Fibroblast of the aortic adventitia (primary cell): ENCODE results near the gene CCNY. TPM values are rescaled to one million over a fixed set of nuclear protein-coding genes. Genes with fewer than 3 reads are reported as not detected.

ENCODE experiments used
- DNase-seq: peaks from one replicate; pipeline ENCODE4 v3.0.0-alpha.2; 2010; ENCODE audit warnings: low read depth
- H3K4me3 ChIP-seq: 2 replicates; pipeline ENCODE4 v1.5.1; 2011; ENCODE audit warnings: low read depth, mild to moderate bottlenecking, control low read depth, low read length, moderate library complexity
- total RNA-seq: library from RNA; depleted of rRNA; stranded (reverse); fragments of >200 nt; gene quantifications from 2 replicates; pipeline ENCODE4 v1.2.3, GENCODE V29; 2012; ENCODE audit warnings: low replicate concordance
- TF ChIP-seq, protein P1 (sequence below): IDR thresholded peaks from 2 replicates; pipeline ENCODE4 v1.5.1; 2011; ENCODE audit warnings: mild to moderate bottlenecking, low read length, control low read depth, inconsistent platforms; ENCODE audit not compliant: insufficient read depth

CCNY gene
- total RNA-seq, 1 donor: 55.4 TPM

DNA sequence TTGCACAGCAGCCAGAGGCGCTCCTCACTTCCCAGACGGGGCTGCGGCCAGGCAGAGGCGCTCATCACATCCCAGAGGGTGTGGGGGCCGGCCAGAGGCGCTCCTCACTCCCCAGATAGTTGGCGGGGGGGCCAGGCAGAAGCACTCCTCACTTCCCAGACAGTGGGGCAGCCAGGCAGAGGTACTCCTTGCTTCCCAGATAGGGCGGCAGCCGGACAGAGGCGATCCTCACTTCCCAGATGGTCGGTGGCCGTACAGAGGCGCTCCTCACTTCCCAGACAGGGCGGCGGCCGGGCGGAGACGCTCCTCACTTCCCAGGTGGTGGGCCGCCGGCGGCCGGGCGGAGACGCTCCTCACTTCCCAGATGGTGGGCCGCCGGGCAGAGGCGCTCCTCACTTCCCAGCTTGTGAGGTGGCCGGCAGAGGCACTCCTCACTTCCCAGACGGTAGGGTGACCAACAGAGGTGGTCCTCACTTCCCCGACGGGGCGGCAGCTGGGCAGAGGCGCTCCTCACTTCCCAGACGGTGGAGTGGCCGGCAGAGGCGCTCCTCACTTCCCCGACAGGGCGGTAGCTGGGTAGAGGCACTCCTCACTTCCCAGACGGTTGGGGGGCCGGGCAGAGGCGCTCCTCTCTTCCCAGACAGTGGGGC is 26.5 kb downstream of the CCNY start:
- TF ChIP-seq, protein P1, sequence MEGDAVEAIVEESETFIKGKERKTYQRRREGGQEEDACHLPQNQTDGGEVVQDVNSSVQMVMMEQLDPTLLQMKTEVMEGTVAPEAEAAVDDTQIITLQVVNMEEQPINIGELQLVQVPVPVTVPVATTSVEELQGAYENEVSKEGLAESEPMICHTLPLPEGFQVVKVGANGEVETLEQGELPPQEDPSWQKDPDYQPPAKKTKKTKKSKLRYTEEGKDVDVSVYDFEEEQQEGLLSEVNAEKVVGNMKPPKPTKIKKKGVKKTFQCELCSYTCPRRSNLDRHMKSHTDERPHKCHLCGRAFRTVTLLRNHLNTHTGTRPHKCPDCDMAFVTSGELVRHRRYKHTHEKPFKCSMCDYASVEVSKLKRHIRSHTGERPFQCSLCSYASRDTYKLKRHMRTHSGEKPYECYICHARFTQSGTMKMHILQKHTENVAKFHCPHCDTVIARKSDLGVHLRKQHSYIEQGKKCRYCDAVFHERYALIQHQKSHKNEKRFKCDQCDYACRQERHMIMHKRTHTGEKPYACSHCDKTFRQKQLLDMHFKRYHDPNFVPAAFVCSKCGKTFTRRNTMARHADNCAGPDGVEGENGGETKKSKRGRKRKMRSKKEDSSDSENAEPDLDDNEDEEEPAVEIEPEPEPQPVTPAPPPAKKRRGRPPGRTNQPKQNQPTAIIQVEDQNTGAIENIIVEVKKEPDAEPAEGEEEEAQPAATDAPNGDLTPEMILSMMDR: no peak
- no peak overlapping the region for H3K4me3 ChIP-seq
- DNase-seq: no peak

DNA sequence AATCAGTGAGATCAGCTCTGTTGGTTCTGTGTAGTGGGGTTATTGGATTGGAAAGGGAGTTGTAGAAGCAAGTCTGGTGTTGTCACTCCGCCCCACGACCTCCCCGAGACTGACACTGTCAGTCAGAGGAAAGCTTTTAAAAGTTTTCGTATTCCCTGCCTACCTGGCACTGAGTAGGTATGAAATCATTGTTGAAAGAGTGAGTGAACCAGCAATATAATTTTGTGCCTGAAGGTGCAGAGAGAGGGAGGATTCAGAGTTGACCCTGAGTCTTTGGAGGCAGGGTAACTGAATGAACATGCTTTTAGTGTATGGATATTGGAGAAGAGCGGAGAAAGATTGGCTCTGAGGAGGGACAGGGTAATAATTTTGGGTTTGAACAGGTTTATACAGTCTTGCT is 27.3 kb downstream of the CCNY start:
- TF ChIP-seq, protein P1: no peak
- no peak overlapping the region for H3K4me3 ChIP-seq
- no peak for DNase-seq

DNA sequence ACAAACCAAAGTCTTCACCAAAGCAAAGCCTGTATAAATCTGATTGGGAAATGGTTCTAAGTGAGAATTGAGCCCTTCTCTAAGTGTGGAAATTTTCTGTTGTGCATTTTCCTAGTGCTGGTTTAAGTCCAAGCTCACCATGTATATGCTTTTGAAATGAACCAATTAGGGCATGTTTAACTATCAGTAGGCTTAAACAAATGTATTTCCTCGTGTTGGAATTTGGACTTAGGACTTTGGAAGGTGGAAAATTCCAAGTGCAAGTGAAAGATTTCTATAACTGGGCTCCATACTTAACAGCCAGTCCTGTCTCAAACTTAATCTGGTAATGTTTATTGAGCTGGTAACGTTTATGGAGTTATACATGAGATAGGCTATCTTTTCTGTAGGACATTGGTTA is 28.5 kb downstream of the CCNY start:
- H3K4me3 ChIP-seq: no peak overlapping the region
- TF ChIP-seq, protein P1: no peak
- no peak for DNase-seq

- DNase-seq: no peak
- no peak overlapping the region for H3K4me3 ChIP-seq
- TF ChIP-seq, protein P1: no peak
Measured at GRCh38 chr10:35365994-35366393, 29.7 kb downstream of the CCNY start.

DNA sequence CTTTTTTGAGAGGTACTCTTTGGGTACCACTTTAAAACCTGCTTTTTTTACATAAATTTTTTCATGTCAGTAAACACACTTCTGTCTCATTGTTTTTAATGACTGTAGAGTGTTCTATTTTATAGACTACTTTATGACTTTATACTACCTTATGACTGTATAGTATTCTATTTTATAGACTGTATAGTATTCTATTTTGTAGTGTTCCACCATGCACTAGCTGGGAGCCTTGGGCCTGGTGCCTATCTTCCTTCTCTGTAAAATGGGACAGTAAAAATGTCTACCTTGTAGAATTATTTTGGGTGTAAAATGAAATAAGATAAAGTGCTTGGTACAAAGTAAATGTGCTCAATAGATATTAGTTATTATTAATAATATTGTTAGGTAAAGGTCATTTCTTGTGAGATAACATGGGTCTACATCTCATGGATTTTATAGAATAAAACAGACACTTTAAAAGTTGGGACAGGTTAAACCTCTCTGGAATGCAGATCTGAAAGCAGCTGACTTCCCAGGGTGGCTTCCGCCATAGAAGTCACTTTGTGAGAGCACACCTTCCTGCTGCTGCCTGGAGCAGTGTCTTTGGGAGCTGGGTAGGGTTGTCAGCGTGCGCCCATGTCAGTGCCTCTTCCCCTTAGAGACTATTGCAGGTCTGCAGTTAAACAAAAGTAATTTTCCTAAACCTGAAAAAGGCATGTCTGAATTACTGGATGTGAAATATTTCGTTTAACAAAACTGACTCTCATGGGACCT is 31.0 kb downstream of the CCNY start:
- TF ChIP-seq, protein P1: no peak
- no peak overlapping the region for H3K4me3 ChIP-seq
- DNase-seq: no peak

DNA sequence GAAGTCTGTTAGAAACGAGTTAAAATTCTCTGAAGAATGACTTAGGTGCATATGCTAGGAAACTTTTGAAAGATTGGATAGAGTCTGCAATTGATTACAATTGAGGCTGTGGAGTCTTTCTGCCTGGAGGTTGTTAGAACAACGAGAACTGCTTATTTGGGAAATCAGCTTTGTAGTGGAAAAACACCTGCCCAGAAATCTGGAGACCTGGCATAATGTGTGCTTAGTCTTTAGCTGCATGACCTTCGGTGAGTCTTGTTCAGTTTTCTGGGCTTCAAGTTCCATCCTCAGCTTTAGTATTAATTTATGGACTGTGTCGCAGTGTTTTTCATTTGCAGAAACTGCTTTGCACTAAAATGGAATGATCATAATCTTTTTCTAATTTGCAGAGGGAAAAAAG is 31.7 kb downstream of the CCNY start:
- DNase-seq: no peak
- no peak overlapping the region for H3K4me3 ChIP-seq
- TF ChIP-seq, protein P1: no peak
